Neural cell (in vitro differentiated cells): ENCODE data around the gene OTOG. TPM values are rescaled to one million over a fixed set of nuclear protein-coding genes. Genes with fewer than 3 reads are reported as not detected.

Experiments
- H2AFZ ChIP-seq: fragments of 200-600, 300-800 bp; sonication (generic), shearing (Covaris generic); 2 replicates; pipeline ENCODE4 v1.6.0; 2014; ENCODE audit warnings: low read depth, mild to moderate bottlenecking, antibody characterized with exemption, low read length, moderate library complexity
- H3F3A ChIP-seq: fragments of 200-600 bp; shearing (Covaris generic); 2 replicates; pipeline ENCODE4 v1.6.1; 2016; ENCODE audit warnings: mild to moderate bottlenecking, moderate library complexity, mixed read lengths, antibody characterized with exemption, low read length; ENCODE audit not compliant: insufficient read depth, poor library complexity, severe bottlenecking
- H3K27ac ChIP-seq: fragments of 200-600, 300-800 bp; sonication (generic), shearing (Covaris generic); 2 replicates; pipeline ENCODE4 v1.5.1; 2014; ENCODE audit warnings: mild to moderate bottlenecking, low read length, moderate library complexity
- H3K27me3 ChIP-seq: fragments of 300-800, 200-600 bp; sonication (generic), shearing (Covaris generic); 2 replicates; pipeline ENCODE4 v1.6.0; 2014; ENCODE audit warnings: mild to moderate bottlenecking, low read depth, low read length, moderate library complexity; ENCODE audit not compliant: insufficient read depth
- H3K36me3 ChIP-seq: fragments of 300-800, 200-600 bp; sonication (generic), shearing (Covaris generic); 2 replicates; pipeline ENCODE4 v1.5.1; 2014; ENCODE audit warnings: mild to moderate bottlenecking, antibody characterized with exemption, low read length, moderate library complexity; ENCODE audit not compliant: insufficient read depth
- H3K4me2 ChIP-seq: fragments of 300-800, 200-600 bp; sonication (generic), shearing (Covaris generic); 2 replicates; pipeline ENCODE4 v1.6.0; 2014; ENCODE audit warnings: mild to moderate bottlenecking, low read length
- H3K4me3 ChIP-seq: fragments of 300-800, 200-600 bp; sonication (generic), shearing (Covaris generic); 2 replicates; pipeline ENCODE4 v1.5.1; 2014; ENCODE audit warnings: mild to moderate bottlenecking, low read length, moderate library complexity
- H3K79me2 ChIP-seq: fragments of 200-600 bp; shearing (Covaris generic); replicated peaks from 2 replicates; pipeline ENCODE4 v1.6.0; 2014; ENCODE audit warnings: mild to moderate bottlenecking, low read length, moderate library complexity; ENCODE audit not compliant: insufficient read depth
- H3K9ac ChIP-seq: fragments of 300-800, 200-600 bp; sonication (generic), shearing (Covaris generic); 2 replicates; pipeline ENCODE4 v1.6.1; 2016; ENCODE audit warnings: mild to moderate bottlenecking, low read length, mixed read lengths
- H3K9me2 ChIP-seq: fragments of 200-600 bp; shearing (Covaris generic); 2 replicates; pipeline ENCODE4 v1.6.1; 2016; ENCODE audit warnings: mild to moderate bottlenecking, low read length, mixed read lengths; ENCODE audit not compliant: insufficient read depth
- H3K9me3 ChIP-seq: fragments of 200-600, 300-800 bp; sonication (generic), shearing (Covaris generic); 2 replicates; pipeline ENCODE4 v1.6.1; 2016; ENCODE audit warnings: mild to moderate bottlenecking, mixed run types, low read length, moderate library complexity, mixed read lengths
- H4K20me1 ChIP-seq: fragments of 200-600 bp; shearing (Covaris generic); 2 replicates; pipeline ENCODE4 v1.6.1; 2016; ENCODE audit warnings: mild to moderate bottlenecking, mixed run types; ENCODE audit not compliant: insufficient read depth
- CTCF ChIP-seq: fragments of 450-650 bp; IDR thresholded peaks from 2 replicates; pipeline ENCODE4 v1.5.1; 2014; ENCODE audit warnings: antibody characterized with exemption, mild to moderate bottlenecking, moderate library complexity; ENCODE audit not compliant: poor library complexity, severe bottlenecking
- EP300 ChIP-seq: fragments of 450-650 bp; conservative IDR thresholded peaks from 2 replicates; pipeline ENCODE4 v1.6.1; 2014; ENCODE audit warnings: antibody characterized with exemption, mild to moderate bottlenecking, moderate library complexity; ENCODE audit not compliant: poor library complexity, severe bottlenecking
- EZH2 ChIP-seq: fragments of 200-600, 300-800 bp; shearing (Covaris generic), sonication (generic); IDR thresholded peaks from 2 replicates; pipeline ENCODE4 v1.6.1; 2014; ENCODE audit warnings: antibody characterized with exemption, low read length, borderline replicate concordance, mild to moderate bottlenecking; ENCODE audit not compliant: insufficient read depth, poor library complexity, severe bottlenecking
- MXI1 ChIP-seq: fragments of 450-650 bp; conservative IDR thresholded peaks from 2 replicates; pipeline ENCODE4 v1.6.1; 2014; ENCODE audit warnings: antibody characterized with exemption, mild to moderate bottlenecking; ENCODE audit not compliant: poor library complexity, severe bottlenecking
- POLR2AphosphoS5 ChIP-seq: IDR thresholded peaks from 2 replicates; pipeline ENCODE4 v1.6.1; 2012
- RAD21 ChIP-seq: fragments of 450-650 bp; conservative IDR thresholded peaks from 2 replicates; pipeline ENCODE4 v1.6.1; 2014; ENCODE audit warnings: antibody characterized with exemption, mild to moderate bottlenecking, moderate library complexity
- SMC3 ChIP-seq: fragments of 450-650 bp; conservative IDR thresholded peaks from 2 replicates; pipeline ENCODE4 v1.6.1; 2014; ENCODE audit warnings: antibody characterized with exemption, mild to moderate bottlenecking, moderate library complexity; ENCODE audit not compliant: poor library complexity
- TAF1 ChIP-seq: IDR thresholded peaks from 2 replicates; pipeline ENCODE4 v1.6.1; 2012; ENCODE audit warnings: low read depth
- polyA plus RNA-seq: library from polyadenylated mRNA; depleted of rRNA; stranded (reverse); fragments of >200 nt; gene quantifications from 2 replicates; pipeline ENCODE4 v1.2.3, GENCODE V29; 2014
- TF ChIP-seq, protein P1 (sequence below): IDR thresholded peaks from 2 replicates; pipeline ENCODE4 v1.6.1; 2012; ENCODE audit warnings: borderline replicate concordance

The OTOG gene
- polyA plus RNA-seq, 1 donor from 2014 or later = not detected

DNA sequence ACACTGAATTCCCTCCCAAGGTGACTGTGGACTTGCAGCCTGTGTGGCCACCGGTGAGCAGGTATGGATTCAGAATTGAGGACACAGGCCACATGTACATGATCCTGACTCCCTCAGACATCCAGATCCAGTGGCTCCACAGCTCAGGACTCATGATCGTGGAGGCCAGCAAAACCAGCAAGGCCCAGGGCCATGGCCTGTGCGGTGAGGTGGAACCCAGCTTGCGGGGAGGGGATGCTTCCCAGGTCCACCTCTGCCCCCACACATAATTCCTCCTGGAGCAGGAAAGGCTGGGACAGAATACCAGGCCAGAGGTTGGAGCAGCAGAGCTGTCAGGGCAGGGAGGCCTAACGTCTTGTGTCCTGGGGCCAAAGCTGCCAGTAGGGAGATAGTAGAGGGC is 82.1 kb downstream of the OTOG start:
- Histone ChIP-seq H3K79me2 (no peaks in the 10 kb centered on the region), H3K9me3 (no peaks in the 10 kb centered on the region), H2AFZ (no peak overlapping the region), H3K27ac (no peak overlapping the region), H3K27me3 (no peaks in the 10 kb centered on the region), H3F3A (no peaks in the 10 kb centered on the region), H3K4me3 (no peak overlapping the region), H4K20me1 (no peaks in the 10 kb centered on the region), H3K4me2 (no peak overlapping the region), H3K9me2 (no peaks in the 10 kb centered on the region), H3K36me3 (no peaks in the 10 kb centered on the region), H3K9ac (no peak overlapping the region)
- TF ChIP-seq MXI1 (no peak), TAF1 (no peak), SMC3 (no peak), EZH2 (no peak), POLR2AphosphoS5 (no peak), RAD21 (no peak), CTCF (no peak), EP300 (no peak)
- TF ChIP-seq, protein P1, sequence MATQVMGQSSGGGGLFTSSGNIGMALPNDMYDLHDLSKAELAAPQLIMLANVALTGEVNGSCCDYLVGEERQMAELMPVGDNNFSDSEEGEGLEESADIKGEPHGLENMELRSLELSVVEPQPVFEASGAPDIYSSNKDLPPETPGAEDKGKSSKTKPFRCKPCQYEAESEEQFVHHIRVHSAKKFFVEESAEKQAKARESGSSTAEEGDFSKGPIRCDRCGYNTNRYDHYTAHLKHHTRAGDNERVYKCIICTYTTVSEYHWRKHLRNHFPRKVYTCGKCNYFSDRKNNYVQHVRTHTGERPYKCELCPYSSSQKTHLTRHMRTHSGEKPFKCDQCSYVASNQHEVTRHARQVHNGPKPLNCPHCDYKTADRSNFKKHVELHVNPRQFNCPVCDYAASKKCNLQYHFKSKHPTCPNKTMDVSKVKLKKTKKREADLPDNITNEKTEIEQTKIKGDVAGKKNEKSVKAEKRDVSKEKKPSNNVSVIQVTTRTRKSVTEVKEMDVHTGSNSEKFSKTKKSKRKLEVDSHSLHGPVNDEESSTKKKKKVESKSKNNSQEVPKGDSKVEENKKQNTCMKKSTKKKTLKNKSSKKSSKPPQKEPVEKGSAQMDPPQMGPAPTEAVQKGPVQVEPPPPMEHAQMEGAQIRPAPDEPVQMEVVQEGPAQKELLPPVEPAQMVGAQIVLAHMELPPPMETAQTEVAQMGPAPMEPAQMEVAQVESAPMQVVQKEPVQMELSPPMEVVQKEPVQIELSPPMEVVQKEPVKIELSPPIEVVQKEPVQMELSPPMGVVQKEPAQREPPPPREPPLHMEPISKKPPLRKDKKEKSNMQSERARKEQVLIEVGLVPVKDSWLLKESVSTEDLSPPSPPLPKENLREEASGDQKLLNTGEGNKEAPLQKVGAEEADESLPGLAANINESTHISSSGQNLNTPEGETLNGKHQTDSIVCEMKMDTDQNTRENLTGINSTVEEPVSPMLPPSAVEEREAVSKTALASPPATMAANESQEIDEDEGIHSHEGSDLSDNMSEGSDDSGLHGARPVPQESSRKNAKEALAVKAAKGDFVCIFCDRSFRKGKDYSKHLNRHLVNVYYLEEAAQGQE = no peak

DNA sequence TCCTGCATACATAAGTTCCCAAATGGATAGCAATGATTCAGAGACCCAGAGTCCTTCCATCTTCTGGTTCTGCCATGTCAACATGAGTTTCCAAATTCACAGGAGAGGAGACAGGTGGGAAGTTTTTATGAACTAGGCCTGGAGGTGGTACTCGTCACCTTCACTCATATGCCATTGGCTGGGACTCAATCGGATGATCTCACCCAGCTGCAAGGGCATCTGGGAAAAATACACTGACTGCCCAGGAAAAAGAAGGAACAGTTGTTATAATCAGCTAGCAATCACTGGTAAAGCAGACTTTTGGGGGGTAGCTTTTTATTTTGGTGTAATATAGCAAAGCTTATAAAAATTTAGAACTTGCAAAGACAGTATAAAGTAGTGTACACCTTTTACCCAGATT is 83.9 kb downstream of the OTOG start:
- Histone ChIP-seq H3K4me2 (no peak overlapping the region), H3K27ac (no peak overlapping the region), H3K79me2 (no peaks in the 10 kb centered on the region), H3K27me3 (no peaks in the 10 kb centered on the region), H2AFZ (no peak overlapping the region), H4K20me1 (no peaks in the 10 kb centered on the region), H3F3A (no peaks in the 10 kb centered on the region), H3K9ac (no peak overlapping the region), H3K4me3 (no peak overlapping the region), H3K36me3 (no peaks in the 10 kb centered on the region), H3K9me3 (no peaks in the 10 kb centered on the region), H3K9me2 (no peaks in the 10 kb centered on the region)
- TF ChIP-seq POLR2AphosphoS5 = no peak
- no peak for TF ChIP-seq CTCF
- no peak for TF ChIP-seq EP300
- no peak for TF ChIP-seq EZH2
- TF ChIP-seq, protein P1 = no peak
- no peak for TF ChIP-seq SMC3
- no peak for TF ChIP-seq MXI1
- no peak for TF ChIP-seq TAF1
- no peak for TF ChIP-seq RAD21
